Muscle layer of duodenum (tissue), 2 donors: Measurements from ENCODE around the gene SELENOW.
A peak's percentile ranks its signal among the peaks of the same experiment; 100 is the strongest.
"Not testable (repeated sequence)": the region's sequence is repeated elsewhere in the genome, so short reads cannot be mapped to it uniquely, and the experiment has no call there.

Experiments used
- H3K27ac ChIP-seq: one replicate; pipeline ENCODE4 v1.7.0; 2013; ENCODE audit warnings: mild to moderate bottlenecking, low read length
- H3K27me3 ChIP-seq: one replicate; pipeline ENCODE4 v1.7.0; 2013; ENCODE audit warnings: low read depth, mild to moderate bottlenecking, control low read depth, low read length
- H3K36me3 ChIP-seq, 2 donors: one replicate each; pipeline ENCODE4 v1.7.0; 2013; ENCODE audit warnings: low read length in 2 of 2, control low read depth in 1 of 2, mild to moderate bottlenecking in 1 of 2; ENCODE audit not compliant: insufficient read depth in 2 of 2, control insufficient read depth in 1 of 2
- H3K4me1 ChIP-seq, 2 donors: one replicate each; pipeline ENCODE4 v1.7.0; 2013; ENCODE audit warnings: low read length in 2 of 2, mild to moderate bottlenecking in 2 of 2, control low read depth in 1 of 2, moderate library complexity in 1 of 2; ENCODE audit not compliant: insufficient read depth in 2 of 2, control insufficient read depth in 1 of 2
- H3K4me3 ChIP-seq, 2 donors: one replicate each; pipeline ENCODE4 v1.7.0; 2013; ENCODE audit warnings: low read length in 2 of 2, low read depth in 1 of 2, mild to moderate bottlenecking in 1 of 2
- H3K9me3 ChIP-seq, 2 donors: one replicate each; pipeline ENCODE4 v1.7.0; 2013; ENCODE audit warnings: low read length in 2 of 2, control low read depth in 1 of 2, mild to moderate bottlenecking in 1 of 2; ENCODE audit not compliant: control insufficient read depth in 1 of 2
- donor health status: healthy.

SELENOW gene

DNA sequence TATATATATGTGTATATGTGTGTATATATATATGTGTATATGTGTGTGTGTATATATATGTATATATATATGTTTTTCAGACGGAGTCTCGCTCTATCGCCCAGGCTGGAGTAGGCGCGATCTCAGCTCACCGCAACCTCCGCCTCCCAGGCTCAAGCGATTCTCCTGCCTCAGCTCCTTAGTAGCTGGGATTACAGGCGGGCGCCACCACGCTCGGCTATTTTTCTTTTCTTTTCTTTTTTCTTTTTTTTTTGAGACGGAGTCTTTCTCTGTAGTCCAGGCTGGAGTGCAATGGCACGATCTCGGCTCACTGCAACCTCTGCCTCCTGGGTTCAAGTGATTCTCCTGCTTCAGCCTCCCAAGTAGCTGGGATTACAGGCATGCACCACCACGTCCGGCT, 32.4 kb upstream of the SELENOW start:
- Histone ChIP-seq H3K36me3 (peaks cover 22 to 35% of the 10 kb centered on the region in 2 donors), H3K4me1 (peaks cover 0 to 24% of the 10 kb centered on the region in 2 donors), H3K4me3 (peak overlapping the region; percentile 45 to 69)
- not testable (repeated sequence) for H3K9me3 ChIP-seq, H3K27ac ChIP-seq, H3K27me3 ChIP-seq

DNA sequence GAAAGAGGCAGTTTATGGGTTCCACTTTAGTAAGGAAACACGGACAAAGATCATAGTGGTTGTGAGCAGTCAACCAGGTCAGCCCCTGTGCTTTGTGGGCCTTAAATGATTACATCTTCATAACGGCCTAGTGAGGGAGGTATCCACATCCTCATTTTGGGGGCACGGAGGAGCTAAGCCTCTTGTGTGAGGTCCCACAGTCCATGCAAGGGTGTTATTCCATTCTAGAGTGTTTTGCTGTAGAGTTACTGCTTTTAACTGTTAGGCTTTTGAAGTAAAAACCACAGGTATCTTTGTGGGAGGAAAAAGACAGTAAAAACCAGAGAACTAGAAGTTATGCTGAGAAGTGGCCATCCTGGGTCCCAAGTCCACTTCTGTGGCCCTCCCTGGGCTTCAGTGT, 29.2 kb upstream of the SELENOW start:
- peaks cover 0 to 17% of the 10 kb centered on the region in 2 donors for H3K4me1 ChIP-seq
- H3K27me3 ChIP-seq, result no peaks in the 10 kb centered on the region
- H3K4me3 ChIP-seq, result no peak overlapping the region
- no peak overlapping the region for H3K27ac ChIP-seq
- no peaks in the 10 kb centered on the region for H3K9me3 ChIP-seq
- H3K36me3 ChIP-seq, result peaks cover 39 to 58% of the 10 kb centered on the region in 2 donors

DNA sequence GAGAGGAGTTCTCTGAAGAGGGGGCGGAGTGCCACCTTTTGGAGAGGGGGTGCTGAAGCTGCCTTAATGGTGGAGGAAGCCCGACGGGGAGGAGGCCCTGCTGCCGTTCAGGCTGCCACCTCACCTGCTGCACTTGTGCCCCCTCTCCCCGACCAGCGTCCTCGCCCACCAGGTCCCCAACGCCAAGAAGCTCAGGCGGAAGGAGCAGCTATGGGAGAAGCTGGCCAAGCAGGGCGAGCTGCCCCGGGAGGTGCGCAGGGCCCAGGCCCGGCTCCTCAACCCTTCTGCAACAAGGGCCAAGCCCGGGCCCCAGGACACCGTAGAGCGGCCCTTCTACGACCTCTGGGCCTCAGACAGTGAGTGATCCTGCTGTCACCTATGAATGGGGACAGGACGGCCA, 27.8 kb upstream of the SELENOW start:
- no peak overlapping the region for H3K4me3 ChIP-seq
- no peaks in the 10 kb centered on the region for H3K9me3 ChIP-seq
- no peak overlapping the region for H3K27ac ChIP-seq
- H3K4me1 ChIP-seq, result peaks cover 0 to 15% of the 10 kb centered on the region in 2 donors
- H3K36me3 ChIP-seq, result peaks cover 41 to 73% of the 10 kb centered on the region in 2 donors
- H3K27me3 ChIP-seq, result no peaks in the 10 kb centered on the region

DNA sequence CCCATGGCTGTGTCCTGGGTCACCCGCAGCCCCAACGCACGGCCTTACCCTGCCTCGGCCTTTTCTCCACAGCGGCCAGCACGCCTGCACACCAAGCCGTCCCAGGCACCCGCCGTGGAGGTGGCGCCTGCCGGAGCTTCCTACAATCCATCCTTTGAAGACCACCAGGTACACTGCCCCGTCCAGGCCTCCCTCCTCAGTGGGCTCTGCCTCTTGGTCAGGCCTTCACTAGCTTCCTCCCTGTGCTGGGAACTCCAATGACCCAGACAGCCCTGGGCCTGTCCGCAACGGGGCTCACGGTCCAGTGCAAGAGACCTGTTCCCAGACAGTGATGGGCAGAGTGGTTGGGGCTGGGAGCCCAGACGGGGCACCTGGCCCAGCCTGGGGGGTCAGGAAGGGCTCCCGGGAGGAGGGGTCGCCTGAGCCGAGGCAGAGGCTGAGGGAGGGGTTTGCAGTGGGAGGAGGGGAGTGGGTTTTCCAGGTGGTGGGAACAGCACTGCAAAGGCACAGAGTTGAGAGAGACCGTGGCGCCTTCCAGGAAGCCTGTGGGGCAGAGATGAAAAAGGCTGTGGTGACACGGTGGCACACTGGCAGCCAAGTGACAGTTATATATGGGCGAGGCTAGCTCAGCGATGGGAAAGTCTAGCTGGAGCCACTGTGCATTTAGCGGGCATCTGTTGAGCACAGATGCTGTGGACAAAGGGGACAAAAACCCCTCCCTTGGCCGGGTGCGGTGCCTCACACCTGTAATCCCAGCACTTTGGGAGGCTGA, 25.9 kb upstream of the SELENOW start:
- Histone ChIP-seq H3K9me3 (no peaks in the 10 kb centered on the region), H3K4me1 (no peaks in the 10 kb centered on the region), H3K36me3 (peaks cover 57 to 86% of the 10 kb centered on the region in 2 donors), H3K27ac (no peak overlapping the region), H3K4me3 (no peak overlapping the region), H3K27me3 (no peaks in the 10 kb centered on the region)

DNA sequence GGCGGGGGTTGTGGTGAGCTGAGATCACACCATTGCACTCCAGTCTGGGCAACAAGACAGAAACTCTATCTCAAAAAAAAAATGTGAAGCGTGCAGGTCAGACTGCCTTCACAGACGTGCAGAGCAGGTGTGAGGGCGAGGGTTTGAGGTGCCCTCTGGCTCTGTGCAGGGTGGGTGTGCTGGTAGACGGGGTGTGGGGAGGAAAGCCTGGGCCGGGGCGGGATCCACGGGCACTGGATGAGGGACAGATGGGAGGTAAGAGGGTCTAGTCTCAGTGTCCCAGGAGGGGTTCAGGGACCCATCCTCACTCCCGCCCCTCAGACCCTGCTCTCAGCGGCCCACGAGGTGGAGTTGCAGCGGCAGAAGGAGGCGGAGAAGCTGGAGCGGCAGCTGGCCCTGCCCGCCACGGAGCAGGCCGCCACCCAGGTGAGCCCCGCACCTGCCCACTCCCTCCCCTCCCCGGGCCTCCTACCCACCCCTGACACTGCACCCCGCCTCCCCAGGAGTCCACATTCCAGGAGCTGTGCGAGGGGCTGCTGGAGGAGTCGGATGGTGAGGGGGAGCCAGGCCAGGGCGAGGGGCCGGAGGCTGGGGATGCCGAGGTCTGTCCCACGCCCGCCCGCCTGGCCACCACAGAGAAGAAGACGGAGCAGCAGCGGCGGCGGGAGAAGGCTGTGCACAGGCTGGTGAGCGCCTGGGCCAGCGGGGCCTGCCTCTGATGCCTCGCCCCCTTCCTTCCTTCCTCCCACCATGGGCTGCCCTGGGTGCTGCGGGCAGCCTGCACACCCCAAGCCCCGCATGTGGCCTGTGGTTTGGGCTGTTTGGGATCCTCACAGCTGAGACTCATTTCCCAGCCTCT, 24.1 kb upstream of the SELENOW start:
- H3K27ac ChIP-seq, result no peak overlapping the region
- H3K4me3 ChIP-seq, result no peak overlapping the region
- H3K36me3 ChIP-seq, result peaks cover 57 to 98% of the 10 kb centered on the region in 2 donors
- H3K4me1 ChIP-seq, result no peaks in the 10 kb centered on the region
- no peaks in the 10 kb centered on the region for H3K9me3 ChIP-seq
- H3K27me3 ChIP-seq, result no peaks in the 10 kb centered on the region

DNA sequence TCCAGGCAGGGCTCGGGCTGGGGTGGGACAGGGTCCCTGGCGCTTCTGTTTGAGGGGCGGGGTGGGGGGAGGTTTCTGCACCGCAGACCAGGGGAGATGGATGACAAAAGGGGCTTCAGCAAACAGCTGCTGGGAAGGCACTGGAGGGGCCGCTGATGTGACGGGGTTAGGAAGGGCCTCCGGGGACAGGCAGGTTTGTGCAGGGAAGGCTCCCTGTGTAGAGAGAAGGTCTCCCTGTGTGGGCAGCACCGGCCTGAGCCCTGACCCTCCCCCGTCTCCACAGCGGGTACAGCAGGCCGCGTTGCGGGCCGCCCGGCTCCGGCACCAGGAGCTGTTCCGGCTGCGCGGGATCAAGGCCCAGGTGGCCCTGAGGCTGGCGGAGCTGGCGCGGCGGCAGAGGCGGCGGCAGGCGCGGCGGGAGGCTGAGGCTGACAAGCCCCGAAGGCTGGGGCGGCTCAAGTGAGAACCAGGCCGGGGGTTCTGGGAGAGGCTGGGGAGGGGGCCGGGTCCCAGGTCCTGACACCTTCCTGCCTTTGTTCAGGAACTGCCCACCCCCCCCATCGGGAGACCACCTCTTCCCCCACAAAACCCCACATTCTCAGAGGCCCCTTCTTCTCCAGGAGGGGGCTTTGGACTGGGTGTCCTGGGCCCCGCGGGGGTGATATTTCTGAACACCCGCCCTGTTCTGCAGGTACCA, 23.3 kb upstream of the SELENOW start:
- Histone ChIP-seq H3K36me3 (peaks cover 52 to 90% of the 10 kb centered on the region in 2 donors), H3K27me3 (no peaks in the 10 kb centered on the region), H3K27ac (no peak overlapping the region), H3K4me1 (no peaks in the 10 kb centered on the region), H3K4me3 (no peak overlapping the region), H3K9me3 (no peaks in the 10 kb centered on the region)

DNA sequence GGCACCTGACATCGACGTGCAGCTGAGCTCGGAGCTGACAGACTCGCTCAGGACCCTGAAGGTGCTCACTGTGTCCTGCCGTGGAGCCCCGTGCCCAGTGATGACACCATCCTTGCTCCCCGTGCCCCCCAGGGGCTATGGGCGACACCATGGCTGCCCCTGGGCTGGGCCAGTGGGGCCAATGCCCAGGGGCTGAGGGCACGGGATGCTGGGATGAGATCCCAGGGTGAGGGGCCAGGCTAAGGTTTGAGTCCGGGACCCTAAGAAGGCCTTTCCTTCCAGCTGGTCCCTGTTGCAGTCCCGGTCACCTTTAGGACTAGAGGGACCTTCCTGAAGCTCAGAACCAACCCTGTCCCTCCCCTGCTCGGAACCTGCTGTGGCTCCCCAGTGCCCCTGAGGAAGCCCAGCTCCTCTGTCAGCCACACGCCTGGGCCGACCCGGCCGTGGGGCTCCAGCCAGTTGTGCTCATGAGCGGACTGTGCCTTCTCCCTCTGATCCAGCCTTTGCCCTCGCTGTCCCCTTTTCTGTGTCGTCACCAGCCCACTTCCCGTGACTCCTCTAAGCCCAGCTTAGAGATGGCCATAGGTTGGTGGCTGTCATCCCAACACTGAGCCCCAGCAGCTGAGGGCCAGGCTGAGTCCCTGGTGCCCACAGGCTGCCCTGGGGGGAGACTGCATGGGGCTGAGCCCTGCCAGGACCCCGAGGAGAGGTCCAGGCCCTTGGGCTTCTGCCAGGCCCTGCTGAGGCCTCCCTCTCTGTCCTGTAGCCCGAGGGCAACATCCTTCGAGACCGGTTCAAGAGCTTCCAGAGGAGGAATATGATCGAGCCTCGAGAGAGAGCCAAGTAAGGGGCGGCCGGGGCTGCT, 22.5 kb upstream of the SELENOW start:
- no peak overlapping the region for H3K4me3 ChIP-seq
- peaks cover 45 to 83% of the 10 kb centered on the region in 2 donors for H3K36me3 ChIP-seq
- no peaks in the 10 kb centered on the region for H3K9me3 ChIP-seq
- no peak overlapping the region for H3K27ac ChIP-seq
- no peaks in the 10 kb centered on the region for H3K27me3 ChIP-seq
- H3K4me1 ChIP-seq, result no peaks in the 10 kb centered on the region

DNA sequence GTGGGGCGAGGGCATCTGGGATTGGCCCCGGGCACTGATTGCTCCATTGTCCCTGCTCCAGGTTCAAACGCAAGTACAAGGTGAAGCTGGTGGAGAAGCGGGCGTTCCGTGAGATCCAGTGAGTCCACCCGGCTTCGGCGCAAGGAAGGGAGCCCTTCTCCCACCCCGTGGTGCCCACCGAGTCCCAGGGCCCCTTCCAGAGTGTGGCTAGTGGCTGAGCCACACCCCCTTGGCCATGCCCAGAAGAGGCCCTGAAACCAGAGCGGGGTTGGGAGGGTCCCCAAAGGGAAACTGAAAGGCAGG, 21.9 kb upstream of the SELENOW start:
- Histone ChIP-seq H3K36me3 (peaks cover 39 to 77% of the 10 kb centered on the region in 2 donors), H3K27ac (no peak overlapping the region), H3K9me3 (no peaks in the 10 kb centered on the region), H3K27me3 (no peaks in the 10 kb centered on the region), H3K4me3 (no peak overlapping the region), H3K4me1 (no peaks in the 10 kb centered on the region)

DNA sequence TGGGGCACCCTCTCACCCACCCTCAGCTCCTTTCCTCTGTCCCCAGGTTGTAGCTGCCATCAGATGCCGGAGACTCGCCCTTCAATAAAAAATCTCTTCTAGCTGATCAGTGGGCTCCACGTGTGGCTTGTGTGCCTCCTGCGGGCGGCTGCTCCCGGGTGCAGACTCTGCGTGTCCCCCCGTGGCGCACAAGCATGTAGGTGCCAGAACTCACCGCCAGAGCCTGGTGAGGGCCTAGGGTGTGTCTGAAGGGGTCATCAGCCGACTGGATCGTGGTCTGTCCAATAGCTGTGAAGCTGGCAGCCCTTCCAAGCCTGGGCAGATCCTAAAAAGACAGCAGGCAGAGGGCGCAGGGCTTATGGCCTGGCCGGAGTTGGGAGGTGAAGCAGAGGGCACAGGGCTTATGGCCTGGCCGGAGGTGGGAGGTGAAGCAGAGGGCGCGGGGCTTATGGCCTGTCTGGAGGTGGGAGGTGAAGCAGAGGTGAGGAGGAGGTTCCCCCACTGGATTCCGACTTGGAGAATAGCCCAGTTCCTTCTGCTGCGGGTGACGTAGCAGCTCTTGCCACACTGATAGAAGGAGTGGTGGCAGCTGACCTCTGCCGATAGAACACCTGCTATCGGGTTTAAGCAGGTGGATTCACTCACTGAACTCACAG, 21.4 kb upstream of the SELENOW start:
- H3K4me1 ChIP-seq, result no peaks in the 10 kb centered on the region
- no peaks in the 10 kb centered on the region for H3K9me3 ChIP-seq
- H3K27me3 ChIP-seq, result no peaks in the 10 kb centered on the region
- H3K4me3 ChIP-seq, result no peak overlapping the region
- H3K36me3 ChIP-seq, result peaks cover 38 to 73% of the 10 kb centered on the region in 2 donors
- H3K27ac ChIP-seq, result peak overlapping the region; percentile 60

DNA sequence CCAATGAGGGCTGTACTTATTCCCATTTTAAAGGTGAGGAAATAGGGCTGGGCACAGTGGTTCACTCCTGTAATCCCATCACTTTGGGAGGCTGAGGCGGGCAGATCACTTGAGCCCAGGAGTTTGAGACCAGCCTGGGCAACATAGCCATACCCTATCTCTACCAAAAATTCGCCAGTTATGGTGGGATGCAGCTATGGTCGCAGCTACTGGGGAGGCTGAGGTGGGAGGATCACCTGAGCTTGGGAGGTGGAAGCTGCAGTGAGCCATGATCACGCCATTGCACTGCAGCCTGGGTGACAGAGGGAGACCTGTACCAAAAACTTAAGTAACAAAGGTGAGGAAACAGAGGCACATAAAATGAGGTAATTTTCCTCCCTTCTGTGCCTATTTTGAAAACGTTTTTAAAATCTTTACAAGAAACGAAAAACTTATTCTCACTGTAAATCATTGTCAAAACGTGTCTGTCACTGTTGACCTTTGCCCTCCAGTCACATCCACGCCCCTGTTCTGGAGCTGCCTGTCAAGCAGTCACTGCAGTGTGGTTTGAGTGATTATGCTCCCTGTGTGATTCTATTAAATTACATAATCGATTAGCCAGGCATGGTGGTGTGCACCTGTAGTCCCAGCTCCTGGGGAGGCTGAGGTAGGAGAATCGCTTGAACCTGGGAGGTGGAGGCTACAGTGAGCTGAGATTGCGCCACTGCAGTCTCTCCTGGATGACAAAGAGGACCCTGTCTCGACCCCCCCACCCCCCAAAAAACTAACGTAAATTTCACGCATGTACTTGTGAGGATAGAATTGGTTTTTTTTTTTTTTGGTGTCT, 20.7 kb upstream of the SELENOW start:
- Histone ChIP-seq H3K9me3 (no peaks in the 10 kb centered on the region), H3K27ac (peak overlapping the region; percentile 60), H3K4me3 (no peak overlapping the region), H3K27me3 (no peaks in the 10 kb centered on the region), H3K4me1 (no peaks in the 10 kb centered on the region), H3K36me3 (peaks cover 33 to 66% of the 10 kb centered on the region in 2 donors)
